ENCODE data around the gene FAM149B1.
"Not testable (repeated sequence)": the region's sequence is repeated elsewhere in the genome, so short reads cannot be mapped to it uniquely, and the experiment has no call there.

Gene FAM149B1

GRCh38 chr10:73234695-73235094 is 66.8 kb downstream of the FAM149B1 start:
- DNase-seq: no peak

- no peak for DNase-seq
These were observed 71.2 kb downstream of the FAM149B1 start for GRCh38 chr10:73238990-73239566.

- no peak for DNase-seq
These were observed 72.0 kb downstream of the FAM149B1 start for GRCh38 chr10:73239908-73240307.

GRCh38 chr10:73244866-73245477 is 77.1 kb downstream of the FAM149B1 start:
- DNase-seq: no peak

GRCh38 chr10:73246322-73246645 is 78.4 kb downstream of the FAM149B1 start:
- DNase-seq: no peak

- peak; percentile 88 to 98 (median 93) for DNase-seq
These were observed 79.0 kb downstream of the FAM149B1 start, which contains the start of gene DNAJC9 for GRCh38 chr10:73246646-73247508. Gene DNAJC9, minus strand, starts transcription at chr10:73247255. Its CDS starts 66 bp downstream, at chr10:73247189.

- DNase-seq: no peak
These were observed 79.8 kb downstream of the FAM149B1 start for GRCh38 chr10:73247509-73248258.

GRCh38 chr10:73248259-73248724 is 80.4 kb downstream of the FAM149B1 start:
- no peak for DNase-seq

- no peak for DNase-seq
These were observed 83.9 kb downstream of the FAM149B1 start for GRCh38 chr10:73251683-73252444.

GRCh38 chr10:73252445-73253224 is 84.7 kb downstream of the FAM149B1 start, which contains the start of gene MRPS16:
Gene MRPS16, minus strand, starts transcription at chr10:73252644. Its CDS starts 162 bp downstream, at chr10:73252482.
- DNase-seq: peak; percentile 84 to 95 (median 90)

- peak in 1 of 5 donors; percentile 11 for DNase-seq
These were observed 85.3 kb downstream of the FAM149B1 start for GRCh38 chr10:73253225-73253555.

- not testable (repeated sequence) for DNase-seq
These were observed 90.7 kb downstream of the FAM149B1 start for GRCh38 chr10:73258612-73259011.

- no peak for DNase-seq
These were observed 93.6 kb downstream of the FAM149B1 start for GRCh38 chr10:73261362-73261995.

GRCh38 chr10:73262105-73262730 is 94.3 kb downstream of the FAM149B1 start:
- peak in 1 of 5 donors; percentile 33 for DNase-seq

GRCh38 chr10:73262880-73263555 is 95.1 kb downstream of the FAM149B1 start:
- DNase-seq: no peak

GRCh38 chr10:73263693-73264347 is 95.9 kb downstream of the FAM149B1 start:
- DNase-seq: peak in 1 of 5 donors; percentile 15

- no peak for DNase-seq
These were observed 96.5 kb downstream of the FAM149B1 start for GRCh38 chr10:73264423-73264822.

- no peak for DNase-seq
These were observed 113.2 kb downstream of the FAM149B1 start for GRCh38 chr10:73281097-73281496.

GRCh38 chr10:73287441-73287840 is 119.5 kb downstream of the FAM149B1 start:
- no peak for DNase-seq

Data from T-helper 1 cell (primary cell).